Tibial artery (tissue), 4 donors: ENCODE data around the gene ELOB.

ENCODE experiments used
- DNase-seq, 2 donors: peaks; one replicate each; pipeline ENCODE4 v3.0.0-alpha.2; 2019
- H3K27ac ChIP-seq, 2 donors: fragments of 200-600 bp; sonication (generic) in 1 of 2; 1 replicate in 1 of 2; 2 replicates in 1 of 2; pipeline ENCODE4 v1.5.1; 2018 to 2019; ENCODE audit warnings: mild to moderate bottlenecking in 1 of 2
- H3K27me3 ChIP-seq, 2 donors: fragments of 200-600 bp; sonication (generic) in 1 of 2; one replicate each; pipeline versions ENCODE4 v1.5.1 to v1.6.0; 2016 to 2019
- H3K36me3 ChIP-seq, 3 donors: fragments of 200-600 bp; sonication (generic) in 2 of 3; one replicate each; pipeline ENCODE4 v1.5.1; 2016 to 2019; ENCODE audit warnings: mild to moderate bottlenecking in 2 of 3
- H3K4me1 ChIP-seq, 4 donors: fragments of 200-600 bp; sonication (generic) in 2 of 4; 1 replicate in 3 of 4; 2 replicates in 1 of 4; pipeline ENCODE4 v1.5.1; 2016 to 2019
- H3K4me3 ChIP-seq, 2 donors: fragments of 200-600 bp; sonication (generic) in 1 of 2; 1 replicate in 1 of 2; 2 replicates in 1 of 2; pipeline ENCODE4 v1.5.1; 2018 to 2019; ENCODE audit warnings: mild to moderate bottlenecking in 2 of 2
- H3K9me3 ChIP-seq, 3 donors: fragments of 200-600 bp; sonication (generic) in 1 of 3; one replicate each; pipeline ENCODE4 v1.5.1; 2016 to 2019
- intact Hi-C: fragments of 100-400 bp; cut with DNase I; formaldehyde crosslinking; loops from one replicate; pipeline ENCODE4 v1.15.0; 2023; ENCODE audit warnings: low total_unique reads
- TF ChIP-seq, protein P1 (sequence below), 2 experiments: fragments of 200-600 bp in 1 of 2; fragments of 450-650 bp in 1 of 2; IDR thresholded peaks; one replicate each; pipeline ENCODE4 v1.5.1; 2017 to 2019; ENCODE audit warnings: antibody characterized with exemption in 2 of 2, mild to moderate bottlenecking in 1 of 2, moderate library complexity in 1 of 2

Gene ELOB

GRCh38 chr16:2806286-2806685 lies 29.2 kb upstream of the ELOB start:
- Histone ChIP-seq H3K4me3 (no peak overlapping the region), H3K36me3 (no peaks in the 10 kb centered on the region), H3K9me3 (peaks cover 0 to 18% (median 13%) of the 10 kb centered on the region in 3 donors), H3K4me1 (no peaks in the 10 kb centered on the region), H3K27me3 (peaks cover 0 to 46% of the 10 kb centered on the region in 2 donors), H3K27ac (no peak overlapping the region)
- no peak for DNase-seq
- TF ChIP-seq, protein P1, sequence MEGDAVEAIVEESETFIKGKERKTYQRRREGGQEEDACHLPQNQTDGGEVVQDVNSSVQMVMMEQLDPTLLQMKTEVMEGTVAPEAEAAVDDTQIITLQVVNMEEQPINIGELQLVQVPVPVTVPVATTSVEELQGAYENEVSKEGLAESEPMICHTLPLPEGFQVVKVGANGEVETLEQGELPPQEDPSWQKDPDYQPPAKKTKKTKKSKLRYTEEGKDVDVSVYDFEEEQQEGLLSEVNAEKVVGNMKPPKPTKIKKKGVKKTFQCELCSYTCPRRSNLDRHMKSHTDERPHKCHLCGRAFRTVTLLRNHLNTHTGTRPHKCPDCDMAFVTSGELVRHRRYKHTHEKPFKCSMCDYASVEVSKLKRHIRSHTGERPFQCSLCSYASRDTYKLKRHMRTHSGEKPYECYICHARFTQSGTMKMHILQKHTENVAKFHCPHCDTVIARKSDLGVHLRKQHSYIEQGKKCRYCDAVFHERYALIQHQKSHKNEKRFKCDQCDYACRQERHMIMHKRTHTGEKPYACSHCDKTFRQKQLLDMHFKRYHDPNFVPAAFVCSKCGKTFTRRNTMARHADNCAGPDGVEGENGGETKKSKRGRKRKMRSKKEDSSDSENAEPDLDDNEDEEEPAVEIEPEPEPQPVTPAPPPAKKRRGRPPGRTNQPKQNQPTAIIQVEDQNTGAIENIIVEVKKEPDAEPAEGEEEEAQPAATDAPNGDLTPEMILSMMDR (IDR thresholded peaks at IDR 0.05), result no peak
- intact Hi-C loops, result no loop called here

DNA sequence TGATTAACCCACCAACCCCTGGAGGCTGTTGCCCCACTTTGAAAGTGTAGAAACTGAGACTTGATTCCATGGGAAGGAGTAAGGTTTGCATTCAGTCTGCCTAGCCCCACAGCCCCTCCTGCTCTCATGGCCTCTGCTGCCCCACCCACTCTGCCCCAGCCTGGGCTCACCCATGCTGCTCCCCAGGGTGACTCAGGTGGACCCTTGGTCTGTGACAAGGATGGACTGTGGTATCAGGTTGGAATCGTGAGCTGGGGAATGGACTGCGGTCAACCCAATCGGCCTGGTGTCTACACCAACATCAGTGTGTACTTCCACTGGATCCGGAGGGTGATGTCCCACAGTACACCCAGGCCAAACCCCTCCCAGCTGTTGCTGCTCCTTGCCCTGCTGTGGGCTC lies 27.6 kb upstream of the ELOB start:
- no peak overlapping the region for H3K27ac ChIP-seq
- no peaks in the 10 kb centered on the region for H3K4me1 ChIP-seq
- intact Hi-C loops, result no loop called here
- H3K9me3 ChIP-seq, result peaks cover 0 to 18% (median 13%) of the 10 kb centered on the region in 3 donors
- no peaks in the 10 kb centered on the region for H3K36me3 ChIP-seq
- H3K27me3 ChIP-seq, result peaks cover 0 to 34% of the 10 kb centered on the region in 2 donors
- TF ChIP-seq, protein P1 (IDR thresholded peaks at IDR 0.05), result no peak
- no peak for DNase-seq
- no peak overlapping the region for H3K4me3 ChIP-seq

DNA sequence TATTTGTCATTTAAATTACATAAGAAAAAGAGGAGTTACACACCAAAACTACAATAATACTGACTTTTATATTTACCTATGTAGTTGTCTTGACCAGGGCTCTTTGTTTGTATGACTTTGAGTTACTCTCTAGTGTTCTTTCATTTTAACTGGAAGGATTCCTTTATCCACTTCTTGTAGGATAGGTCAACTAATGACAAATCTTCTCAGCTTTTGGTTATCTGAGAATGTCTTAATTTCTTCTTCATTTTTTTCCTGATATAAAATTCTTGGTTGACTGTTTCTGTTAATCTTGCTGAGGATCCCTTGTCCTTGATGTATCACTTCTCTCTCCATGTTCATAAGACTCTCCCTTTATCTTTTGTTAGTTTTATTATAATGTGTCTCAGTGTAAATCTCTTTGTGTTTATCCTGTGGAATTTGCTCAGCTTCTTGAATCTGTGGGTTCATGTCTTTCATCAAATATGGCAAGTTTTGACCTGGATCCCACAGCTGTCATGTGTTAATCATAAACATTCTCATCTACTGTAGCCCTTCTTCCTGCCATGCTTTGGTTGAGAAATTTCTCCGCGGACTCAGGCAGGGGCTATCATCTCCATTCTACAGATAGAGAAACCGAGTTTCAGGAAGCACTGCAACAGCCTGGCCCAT lies 26.6 kb upstream of the ELOB start:
- Histone ChIP-seq H3K27me3 (peaks cover 0 to 44% of the 10 kb centered on the region in 2 donors), H3K4me1 (no peaks in the 10 kb centered on the region), H3K36me3 (no peaks in the 10 kb centered on the region), H3K27ac (no peak overlapping the region), H3K9me3 (peaks cover 0 to 18% (median 13%) of the 10 kb centered on the region in 3 donors), H3K4me3 (no peak overlapping the region)
- TF ChIP-seq, protein P1 (IDR thresholded peaks at IDR 0.05), result no peak
- intact Hi-C loops, result no loop called here
- no peak for DNase-seq

- Histone ChIP-seq H3K4me1 (no peaks in the 10 kb centered on the region), H3K36me3 (no peaks in the 10 kb centered on the region), H3K27me3 (peaks cover 0 to 26% of the 10 kb centered on the region in 2 donors), H3K27ac (no peak overlapping the region), H3K4me3 (no peak overlapping the region), H3K9me3 (peaks cover 0 to 14% (median 10%) of the 10 kb centered on the region in 3 donors)
- TF ChIP-seq, protein P1 (IDR thresholded peaks at IDR 0.05), result no peak
- intact Hi-C loops, result no loop called here
- no peak for DNase-seq
Measured at GRCh38 chr16:2799859-2800226, 22.8 kb upstream of the ELOB start.

DNA sequence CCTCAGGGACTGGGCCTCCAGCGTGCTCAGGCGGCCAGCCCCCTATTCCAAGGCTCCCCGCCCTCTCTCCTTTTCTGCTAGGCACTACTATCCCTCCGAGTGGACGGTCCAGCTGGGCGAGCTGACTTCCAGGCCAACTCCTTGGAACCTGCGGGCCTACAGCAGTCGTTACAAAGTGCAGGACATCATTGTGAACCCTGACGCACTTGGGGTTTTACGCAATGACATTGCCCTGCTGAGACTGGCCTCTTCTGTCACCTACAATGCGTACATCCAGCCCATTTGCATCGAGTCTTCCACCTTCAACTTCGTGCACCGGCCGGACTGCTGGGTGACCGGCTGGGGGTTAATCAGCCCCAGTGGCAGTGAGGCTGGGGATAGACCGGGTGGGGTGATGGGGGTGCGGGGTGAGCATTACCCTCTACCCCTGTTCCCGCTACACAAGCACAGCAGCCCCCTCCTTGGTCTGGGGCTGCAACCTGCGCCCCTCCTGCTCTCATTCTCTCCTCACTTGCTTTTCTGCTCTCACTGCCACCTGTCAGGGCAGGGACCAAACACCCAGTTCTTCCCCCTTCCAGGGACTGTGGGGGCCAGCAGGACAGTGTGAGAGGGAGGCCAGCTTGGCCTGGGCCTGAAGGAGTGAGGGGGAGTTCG lies 22.3 kb upstream of the ELOB start:
- Histone ChIP-seq H3K27me3 (peaks cover 0 to 26% of the 10 kb centered on the region in 2 donors), H3K36me3 (no peaks in the 10 kb centered on the region), H3K4me3 (no peak overlapping the region), H3K4me1 (no peaks in the 10 kb centered on the region), H3K27ac (no peak overlapping the region), H3K9me3 (peaks cover 0 to 9% (median 5%) of the 10 kb centered on the region in 3 donors)
- DNase-seq, result no peak
- intact Hi-C loops, result no loop called here
- TF ChIP-seq, protein P1 (IDR thresholded peaks at IDR 0.05), result no peak
